Activated T-cell treated with anti-CD3 and anti-CD28 coated beads, Interleukin-2, amount 50 U/mL, for 48 hours (primary cell): ENCODE measurements around the gene IMP3.
A peak's percentile ranks its signal among the peaks of the same experiment; 100 is the strongest.

Experiments used
- DNase-seq, 2 experiments: peaks; one replicate each; pipeline ENCODE4 v3.0.0-alpha.2; 2020

IMP3 gene

GRCh38 chr15:75616766-75617165 lies 23.3 kb downstream of the IMP3 start:
- no peak for DNase-seq

DNA sequence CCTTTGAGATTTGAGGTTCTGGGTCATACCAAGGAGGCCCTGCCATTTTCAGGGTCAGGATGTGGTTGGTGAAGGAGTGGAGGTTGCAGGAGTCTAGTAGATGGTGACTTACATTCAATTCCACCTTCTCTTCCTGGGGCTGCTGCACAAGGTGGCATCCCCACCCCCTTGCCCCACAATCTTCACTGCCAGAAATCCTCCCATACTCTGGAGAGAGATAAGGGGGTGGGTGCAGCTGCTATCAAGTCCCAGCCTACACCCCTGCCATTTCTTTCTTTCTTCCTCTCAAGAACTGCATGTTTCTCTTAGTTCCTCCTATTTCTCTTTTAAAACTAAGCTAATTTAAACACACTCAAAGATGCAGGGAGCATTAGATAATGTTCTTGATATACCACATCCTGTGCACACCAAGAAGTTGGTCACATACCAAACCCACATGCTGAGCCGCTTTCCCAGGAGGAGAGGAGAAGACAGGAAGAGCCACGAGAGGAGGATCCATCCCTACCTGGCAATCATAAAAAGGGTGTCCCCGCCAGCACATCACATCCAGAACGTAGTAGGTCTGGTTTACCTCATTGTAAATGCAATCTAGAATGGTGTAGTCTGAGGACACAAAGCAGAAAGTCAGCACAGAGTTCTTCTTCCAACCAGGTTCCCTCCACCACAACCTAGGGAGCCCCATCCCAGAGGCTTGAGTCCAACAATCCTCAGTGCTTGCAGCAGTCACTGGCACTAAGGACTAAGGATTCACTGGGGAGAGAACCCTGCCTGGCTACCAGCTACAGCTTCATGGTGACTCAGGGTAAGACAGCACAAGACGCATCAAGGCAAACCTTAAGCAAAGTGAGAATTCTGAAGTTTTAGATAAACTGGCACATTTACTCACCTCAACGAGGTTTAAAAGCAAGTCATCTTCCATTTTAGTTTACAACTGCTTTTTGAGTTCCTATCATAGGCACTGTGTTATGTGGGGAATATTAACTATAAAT lies 33.0 kb downstream of the IMP3 start:
- DNase-seq, result peak in 1 of 2 experiments; percentile 27

DNA sequence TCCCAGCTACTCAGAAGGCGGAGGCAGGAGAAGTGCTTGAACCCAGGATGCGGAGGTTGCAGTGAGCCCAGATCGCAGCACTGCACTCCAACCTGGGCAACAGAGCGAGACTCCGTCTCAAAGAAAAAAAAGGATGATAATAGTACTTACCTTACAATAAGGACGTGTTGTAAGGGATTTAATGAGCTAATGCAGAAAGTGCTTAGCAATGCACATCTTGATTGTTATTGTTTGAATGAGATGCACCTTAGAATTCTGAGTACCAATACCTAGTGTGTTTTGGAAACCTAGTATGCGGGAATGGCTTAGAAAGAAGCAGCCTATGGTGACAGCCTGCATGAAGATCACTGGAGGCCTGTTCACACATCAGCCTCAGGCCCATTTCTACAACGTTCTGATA lies 34.0 kb downstream of the IMP3 start:
- no peak for DNase-seq

DNA sequence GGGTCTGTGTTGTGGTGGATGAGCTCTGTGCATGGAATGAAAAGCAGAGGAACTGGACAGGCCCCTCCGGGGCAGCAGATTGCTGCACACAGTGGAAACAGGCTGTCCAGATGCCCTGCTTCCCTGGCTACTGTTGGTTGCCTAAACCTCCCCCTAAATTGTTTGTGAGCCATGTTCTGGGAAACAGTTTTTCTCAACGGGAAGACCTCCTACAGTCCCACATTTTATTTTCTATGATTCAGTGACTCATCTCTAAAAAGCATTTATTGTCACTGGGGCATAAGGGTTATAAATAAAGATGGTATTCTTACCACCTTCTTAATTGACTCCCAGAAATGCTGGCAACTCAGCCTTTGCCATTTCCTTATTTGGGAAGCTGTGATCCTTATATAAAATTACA lies 40.6 kb downstream of the IMP3 start:
- DNase-seq, result no peak

DNA sequence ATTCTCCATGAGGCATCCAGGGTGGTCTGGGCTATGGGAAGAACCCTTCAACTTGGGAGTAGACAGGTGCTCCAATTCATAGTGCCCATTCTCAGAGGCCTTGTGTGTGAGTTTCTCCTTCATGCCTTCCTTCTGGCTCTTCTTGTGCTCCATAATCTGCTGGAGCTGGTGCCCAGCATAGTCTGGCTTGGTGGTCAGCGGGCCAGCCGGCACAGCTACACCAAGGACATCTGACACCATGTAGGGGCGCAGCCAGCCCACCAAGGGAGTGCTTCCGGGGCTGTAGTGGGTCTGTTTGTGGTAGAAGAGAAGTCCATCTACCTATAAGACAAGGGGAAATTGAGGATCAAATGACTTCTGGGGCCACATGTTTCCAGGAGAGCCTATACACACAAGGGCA lies 41.7 kb downstream of the IMP3 start:
- DNase-seq, result no peak

GRCh38 chr15:75597667-75598341 lies 42.2 kb downstream of the IMP3 start:
- DNase-seq, result peak; percentile 49 to 52

- DNase-seq, result no peak
These were observed 43.2 kb downstream of the IMP3 start for GRCh38 chr15:75596703-75597345.

DNA sequence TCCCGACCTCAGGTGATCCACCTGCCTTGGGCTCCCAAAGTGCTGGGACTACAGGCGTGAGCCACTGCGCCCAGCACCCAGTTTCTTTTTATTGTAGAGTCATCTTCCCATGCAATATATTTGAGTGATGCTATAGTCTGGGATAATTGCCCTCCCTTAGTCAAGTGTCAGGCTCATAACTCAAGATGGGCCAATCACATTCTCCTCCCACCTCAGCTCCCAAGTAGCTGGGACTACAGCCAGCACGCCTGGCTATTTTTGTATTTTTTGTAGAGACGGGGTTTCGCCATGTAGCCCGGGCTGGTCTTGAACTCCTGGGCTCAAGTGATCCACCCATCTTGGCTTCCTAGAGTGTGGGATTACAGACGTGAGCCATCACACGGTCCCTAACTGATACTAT lies 45.7 kb downstream of the IMP3 start:
- no peak for DNase-seq

DNA sequence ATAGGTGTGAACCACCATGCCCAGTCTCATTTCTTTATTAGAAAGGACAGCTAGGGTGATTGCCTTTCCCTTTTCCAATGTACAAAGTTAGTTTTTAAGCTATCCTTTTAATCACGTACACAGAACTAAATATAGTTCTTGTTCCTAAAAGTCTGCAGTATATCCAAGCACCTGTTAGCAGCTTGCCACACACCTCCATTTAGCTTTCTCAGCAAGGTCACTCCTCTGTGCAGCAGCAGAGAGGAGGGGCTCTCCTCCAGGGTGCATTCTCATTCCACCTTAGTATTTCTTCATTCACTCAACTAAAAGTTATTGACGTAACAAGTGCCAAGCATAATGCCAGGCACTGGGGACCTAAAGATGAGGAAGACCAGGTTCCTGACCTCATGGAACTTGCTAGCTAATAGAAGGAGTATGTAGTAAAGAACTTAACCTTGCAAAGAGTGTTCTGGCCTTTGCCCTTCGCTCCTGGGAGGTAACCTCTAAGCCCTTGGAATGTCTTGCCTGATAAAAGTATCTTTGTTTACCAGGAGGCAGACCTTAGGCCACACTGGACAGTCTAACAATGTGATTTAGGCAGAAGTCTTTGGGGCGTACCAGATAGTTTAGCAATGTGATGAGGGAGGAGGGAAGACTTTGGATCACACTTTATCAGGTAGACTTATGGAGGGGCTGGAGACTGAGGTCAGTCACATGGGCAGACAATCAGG lies 48.2 kb downstream of the IMP3 start:
- DNase-seq, result no peak

DNA sequence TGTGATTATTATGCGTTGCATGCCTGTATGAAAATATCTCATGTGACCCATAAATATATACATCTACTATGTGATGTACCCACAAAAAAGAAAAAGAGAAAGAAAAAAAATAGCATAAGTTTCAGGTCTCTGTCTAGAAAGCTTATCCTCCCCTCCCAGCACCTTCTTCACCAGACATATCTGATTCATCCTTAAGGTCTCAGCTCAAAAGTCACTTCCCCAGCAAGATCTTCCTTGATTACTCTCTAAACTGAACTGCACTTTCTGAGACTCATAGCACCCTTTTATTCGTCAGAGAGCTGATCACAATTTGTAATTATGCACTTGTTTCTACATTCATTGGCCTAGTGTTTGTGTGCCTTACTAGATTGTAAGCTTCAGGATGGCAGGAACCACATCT lies 49.8 kb downstream of the IMP3 start:
- DNase-seq, result no peak
